GM20000 (cell line): ENCODE results near the gene KCNQ2.

Experiments used
- DNase-seq: peaks from one replicate; pipeline ENCODE4 v3.0.0; 2012; ENCODE audit warnings: low spot score
- CTCF ChIP-seq: IDR thresholded peaks from 2 replicates; pipeline ENCODE4 v1.5.1; 2012; ENCODE audit warnings: mild to moderate bottlenecking, control low read depth; ENCODE audit errors: extremely low read depth, missing control alignments

The KCNQ2 gene

DNA sequence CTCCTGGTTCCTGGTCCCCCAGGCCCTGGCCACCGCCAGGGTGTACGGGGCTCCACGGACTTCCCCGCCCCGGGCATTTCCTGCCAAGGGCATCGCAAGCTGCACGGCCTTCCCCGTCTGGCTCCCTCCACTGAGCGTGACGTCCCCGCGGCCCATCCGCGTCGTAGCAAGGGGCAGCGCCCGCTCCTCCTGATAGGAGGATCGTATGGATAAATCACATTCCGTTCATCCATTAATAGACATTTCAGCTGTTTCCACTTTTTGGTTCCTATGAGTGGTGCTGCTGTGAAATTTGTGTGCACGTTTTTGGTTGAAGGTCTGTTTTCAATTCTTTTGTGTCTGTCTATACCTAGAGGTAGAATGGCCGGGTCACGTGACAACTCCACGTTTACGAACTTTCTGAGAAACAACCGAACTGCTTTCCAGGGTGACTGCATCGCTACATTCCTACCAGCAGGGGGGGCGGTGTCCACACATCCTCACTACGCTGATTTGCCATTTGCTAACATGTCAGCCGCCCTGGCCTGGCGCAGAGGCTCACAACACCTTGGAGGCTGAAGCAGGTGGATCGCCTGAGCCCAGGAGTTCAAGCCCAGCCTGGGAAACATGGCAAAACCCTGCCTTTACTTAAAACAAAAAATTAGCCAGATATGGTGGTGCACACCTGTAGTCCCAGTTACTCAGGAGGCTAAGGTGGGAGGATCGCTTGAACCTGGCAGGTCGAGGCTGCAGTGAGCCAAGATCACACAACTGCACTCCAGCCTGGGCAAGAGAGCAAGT, 37.7 kb downstream of the KCNQ2 start:
- DNase-seq: peak; percentile 92
- peak; percentile 85 for TF ChIP-seq CTCF

- no peak for TF ChIP-seq CTCF
- no peak for DNase-seq
Observed at GRCh38 chr20:63433756-63434531, 38.5 kb downstream of the KCNQ2 start.

- TF ChIP-seq CTCF: no peak
- DNase-seq: no peak
Observed at GRCh38 chr20:63433351-63433750, 39.1 kb downstream of the KCNQ2 start.

- DNase-seq: no peak
Observed at GRCh38 chr20:63432577-63433325, 39.7 kb downstream of the KCNQ2 start.

GRCh38 chr20:63431944-63432343, 40.5 kb downstream of the KCNQ2 start:
- DNase-seq: no peak
- no peak for TF ChIP-seq CTCF

More at GRCh38 chr20:63432577-63433325, 39.7 kb downstream of the KCNQ2 start:
- TF ChIP-seq CTCF: no peak

DNA sequence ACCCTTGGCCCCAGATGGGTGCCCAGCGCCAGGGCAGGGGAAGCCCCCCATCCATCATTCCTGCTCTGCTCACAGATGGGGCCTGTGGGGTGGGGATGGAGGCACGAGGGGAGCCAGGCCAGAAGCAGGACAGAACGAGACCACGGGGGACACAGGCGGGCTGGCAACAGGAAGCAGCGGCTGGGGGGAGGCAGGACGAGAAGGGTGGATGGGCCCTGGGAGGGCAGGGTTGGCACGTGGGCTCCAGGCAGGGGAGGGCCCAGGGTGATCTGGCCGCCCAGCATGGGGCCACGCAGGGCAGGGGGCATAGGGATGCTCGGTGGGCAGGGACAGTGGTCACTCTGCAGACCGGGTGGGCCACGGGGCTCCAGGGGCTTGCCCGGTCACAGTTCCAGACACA, 41.6 kb downstream of the KCNQ2 start:
- no peak for TF ChIP-seq CTCF
- no peak for DNase-seq
